GM12874 (cell line): ENCODE results near the gene KRTAP4-9.

ENCODE experiments used
- CTCF ChIP-seq: IDR thresholded peaks from 2 replicates; pipeline ENCODE4 v1.5.1; 2011; ENCODE audit warnings: low read depth, mild to moderate bottlenecking, control low read depth, low read length, moderate library complexity; ENCODE audit not compliant: insufficient read depth

Gene KRTAP4-9

GRCh38 chr17:41145261-41145660 lies 40.1 kb downstream of the KRTAP4-9 start:
- no peak for TF ChIP-seq CTCF

DNA sequence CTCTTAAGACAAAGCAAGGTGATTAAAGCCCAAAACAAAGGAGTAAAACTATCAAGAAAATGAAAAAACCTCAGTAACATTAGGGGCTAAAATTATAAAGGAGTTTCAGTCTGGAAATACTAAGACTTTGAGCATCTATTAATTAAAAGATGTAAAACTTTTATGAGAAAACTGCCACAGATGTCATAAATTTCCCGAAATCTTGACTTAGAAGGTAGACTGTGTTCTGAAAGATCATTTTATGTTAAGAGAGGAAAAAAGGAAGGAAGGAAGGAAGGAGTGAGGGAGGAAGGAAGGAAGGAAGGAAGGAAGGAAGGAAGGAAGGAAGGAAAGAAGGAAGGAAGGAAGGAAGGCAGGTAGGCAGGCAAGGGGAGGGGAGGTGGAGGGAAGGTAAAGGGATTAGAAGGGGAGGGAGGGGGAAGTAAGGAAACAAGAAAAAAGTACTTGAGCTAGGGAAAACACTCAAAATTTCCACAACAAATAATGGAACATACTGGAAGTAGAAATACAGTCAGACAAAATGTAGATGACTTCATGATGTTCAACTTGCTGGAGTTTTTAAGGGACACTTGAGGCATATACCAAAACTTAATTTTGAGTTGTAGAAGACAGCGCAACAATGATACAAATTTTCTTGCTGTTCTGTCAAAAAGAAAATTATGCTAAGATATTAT lies 42.5 kb downstream of the KRTAP4-9 start:
- no peak for TF ChIP-seq CTCF

- no peak for TF ChIP-seq CTCF
These were observed 44.4 kb downstream of the KRTAP4-9 start, which contains the start of gene KRTAP4-5 for GRCh38 chr17:41149652-41149985. Gene KRTAP4-5 (minus strand): TSS chr17:41149825. CDS start chr17:41149767, 58 bp downstream.

GRCh38 chr17:41150026-41150425 lies 44.8 kb downstream of the KRTAP4-9 start:
- TF ChIP-seq CTCF = no peak

- TF ChIP-seq CTCF = no peak
These were observed 46.3 kb downstream of the KRTAP4-9 start for GRCh38 chr17:41151525-41151924.

- TF ChIP-seq CTCF = no peak
These were observed 48.7 kb downstream of the KRTAP4-9 start for GRCh38 chr17:41153856-41154255.
